Measurements from ENCODE around the gene GMEB2.

- no peak for TF ChIP-seq GATA3 (IDR thresholded peaks at IDR 0.05; ENCODE audit: low read depth, low read length)
- no peak for TF ChIP-seq GATA2 (IDR thresholded peaks at IDR 0.05; ENCODE audit: low read depth, low read length)
These were observed 51.8 kb downstream of the GMEB2 start for GRCh38 chr20:63574829-63575743.
